Fibroblast of the aortic adventitia (primary cell): ENCODE results near the gene CDYL2. TPM values are rescaled to one million over a fixed set of nuclear protein-coding genes. Genes with fewer than 3 reads are reported as not detected.
"Not testable (repeated sequence)": the region's sequence is repeated elsewhere in the genome, so short reads cannot be mapped to it uniquely, and the experiment has no call there.

ENCODE experiments used
- DNase-seq: peaks from one replicate; pipeline ENCODE4 v3.0.0-alpha.2; 2010; ENCODE audit warnings: low read depth
- H3K4me3 ChIP-seq: 2 replicates; pipeline ENCODE4 v1.5.1; 2011; ENCODE audit warnings: low read depth, mild to moderate bottlenecking, control low read depth, low read length, moderate library complexity
- CTCF ChIP-seq: IDR thresholded peaks from 2 replicates; pipeline ENCODE4 v1.5.1; 2011; ENCODE audit warnings: mild to moderate bottlenecking, low read length, control low read depth, inconsistent platforms; ENCODE audit not compliant: insufficient read depth
- total RNA-seq: library from RNA; depleted of rRNA; stranded (reverse); fragments of >200 nt; gene quantifications from 2 replicates; pipeline ENCODE4 v1.2.3, GENCODE V29; 2012; ENCODE audit warnings: low replicate concordance

The CDYL2 gene
- total RNA-seq, 1 donor = 5.2 TPM

DNA sequence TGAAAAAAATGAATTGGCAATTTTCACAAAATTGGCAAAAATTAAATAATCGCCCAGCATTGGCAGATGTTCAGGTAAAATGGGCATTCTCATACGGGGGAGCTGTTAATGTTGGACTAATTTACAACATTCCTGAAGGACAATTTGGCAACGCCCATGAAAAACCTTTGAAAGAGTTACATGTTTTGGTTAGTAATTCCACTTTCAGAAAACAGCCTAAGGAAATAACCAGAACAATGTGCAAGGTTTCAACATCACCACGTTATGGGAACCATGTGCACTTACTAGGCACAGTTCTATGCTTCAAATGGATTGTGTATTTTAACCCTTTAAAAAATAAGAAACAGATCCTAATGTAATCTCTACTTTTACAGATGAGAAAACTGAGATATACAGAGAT lies 62.7 kb downstream of the CDYL2 start:
- no peak for DNase-seq
- no peak overlapping the region for H3K4me3 ChIP-seq
- TF ChIP-seq CTCF = no peak

DNA sequence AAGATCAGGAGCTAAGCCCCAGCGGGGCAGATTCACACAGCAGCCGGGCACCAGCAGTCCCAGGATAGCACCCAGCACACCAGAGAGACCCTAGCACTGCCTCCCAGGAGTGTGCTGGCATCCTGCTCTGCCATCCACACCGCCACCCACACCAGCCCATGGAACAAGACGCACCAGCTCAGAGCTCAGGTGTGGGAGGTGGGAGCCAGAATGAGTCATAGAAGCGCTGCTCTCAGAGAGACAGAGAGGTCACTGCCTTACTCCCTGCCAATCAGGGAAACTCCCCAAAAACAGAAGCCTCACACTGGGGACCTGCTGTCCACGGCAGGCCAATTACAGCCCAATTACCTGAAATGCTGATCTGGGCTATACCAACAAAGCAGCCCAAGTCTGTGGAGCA lies 64.9 kb downstream of the CDYL2 start:
- no peak for TF ChIP-seq CTCF
- H3K4me3 ChIP-seq = no peak overlapping the region
- DNase-seq = no peak

DNA sequence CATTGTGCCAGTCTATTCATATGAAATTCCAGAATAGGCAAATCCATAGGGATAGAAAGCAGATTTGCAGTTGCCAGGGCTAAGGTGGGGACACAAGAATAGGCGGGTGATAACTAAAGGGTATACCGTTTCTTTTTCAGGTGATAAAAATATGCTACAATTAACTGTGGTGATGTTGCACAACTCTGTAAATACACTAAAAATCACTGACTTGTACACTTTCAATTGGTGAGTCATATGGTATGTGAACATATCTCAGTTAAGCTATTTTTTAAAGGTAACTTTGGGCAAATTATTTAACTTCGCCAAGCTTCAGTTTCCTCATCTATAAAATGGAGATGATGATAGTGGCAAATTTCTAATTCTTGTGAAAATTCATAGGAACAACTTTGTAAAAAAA lies 65.9 kb downstream of the CDYL2 start:
- DNase-seq = no peak
- TF ChIP-seq CTCF = no peak

GRCh38 chr16:80735846-80736245 lies 68.6 kb downstream of the CDYL2 start:
- no peak for DNase-seq
- no peak for TF ChIP-seq CTCF
- no peak overlapping the region for H3K4me3 ChIP-seq

More for the DNA sequence above, 65.9 kb downstream of the CDYL2 start:
- no peak overlapping the region for H3K4me3 ChIP-seq

DNA sequence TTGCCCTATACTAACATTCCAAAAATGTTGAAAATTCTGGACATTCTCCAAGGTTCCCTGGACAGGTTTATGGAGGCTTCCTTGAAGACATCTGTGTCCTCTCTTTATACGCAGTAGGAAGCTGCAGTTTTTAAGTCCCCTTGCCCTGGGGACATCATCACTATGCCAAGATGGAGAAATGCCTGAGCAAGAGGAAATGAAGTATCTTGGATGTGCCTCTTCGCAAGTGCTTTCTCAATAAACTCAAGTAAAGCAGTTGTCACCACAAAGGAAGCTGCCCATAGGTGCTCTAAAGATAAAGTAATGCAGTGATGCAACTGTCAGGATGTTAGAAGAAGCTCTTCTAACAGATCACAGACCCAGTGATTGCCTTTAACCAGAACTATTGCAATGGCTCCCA lies 71.0 kb downstream of the CDYL2 start:
- no peak overlapping the region for H3K4me3 ChIP-seq
- DNase-seq = no peak
- TF ChIP-seq CTCF = no peak

GRCh38 chr16:80731915-80732314 lies 72.5 kb downstream of the CDYL2 start:
- no peak for DNase-seq
- no peak for TF ChIP-seq CTCF
- no peak overlapping the region for H3K4me3 ChIP-seq

- not testable (repeated sequence) for DNase-seq, H3K4me3 ChIP-seq
These were observed 77.2 kb downstream of the CDYL2 start for GRCh38 chr16:80727066-80727763.
